GM12892 (cell line): ENCODE data around the gene PLEKHN1.

Source experiments
- POLR2A ChIP-seq: IDR thresholded peaks from 2 replicates; pipeline ENCODE4 v1.6.1; 2011; ENCODE audit warnings: low read depth, low read length, control low read depth
- TAF1 ChIP-seq: IDR thresholded peaks from 2 replicates; pipeline ENCODE4 v1.6.1; 2011; ENCODE audit warnings: low read depth, mild to moderate bottlenecking, control low read depth, low read length, borderline replicate concordance

DNA sequence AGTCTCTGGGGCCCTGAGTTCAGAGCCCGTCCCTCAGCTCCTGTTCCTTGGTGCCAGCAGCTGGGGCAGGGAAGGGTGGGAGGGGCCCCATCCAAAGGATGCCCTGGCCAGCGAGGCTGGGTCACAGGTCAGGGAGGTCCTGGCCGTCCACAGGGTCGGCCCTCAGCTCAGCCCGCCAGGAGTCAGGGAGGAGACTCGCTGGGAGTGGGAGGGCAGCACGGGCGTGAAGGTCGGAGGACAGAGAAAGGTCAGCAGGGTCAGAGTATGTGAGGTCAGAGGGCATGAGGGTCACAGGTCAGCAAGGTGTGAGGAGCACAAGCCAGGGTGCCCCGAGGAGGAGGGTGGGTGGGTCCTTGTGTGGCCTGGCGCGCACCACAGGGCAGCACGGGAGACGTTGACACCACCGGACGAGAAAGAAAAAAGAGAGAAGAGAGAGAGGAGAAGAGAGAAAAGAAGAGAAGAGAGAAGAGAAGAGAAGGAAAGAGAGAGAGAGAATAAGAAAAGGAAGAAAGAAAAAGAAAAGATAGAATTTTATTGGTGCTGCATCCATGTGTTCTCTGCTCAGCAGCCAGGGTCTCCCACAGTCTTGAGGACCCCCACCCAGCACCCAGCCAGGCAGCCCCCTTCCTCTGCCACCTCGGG lies 8.5 kb downstream of the PLEKHN1 start:
- TF ChIP-seq POLR2A (no peak), TAF1 (no peak)
